Small intestine (tissue), 7 donors: Measurements from ENCODE around the gene RASL10A. TPM values are rescaled to one million over a fixed set of nuclear protein-coding genes. Genes with fewer than 3 reads are reported as not detected.

Experiments
- DNase-seq, 2 donors: peaks; one replicate each; pipeline versions ENCODE4 v3.0.0 to v3.0.0-alpha.2; 2013
- FAIRE-seq: peaks from 2 replicates; lab custom pipeline; 2012; peaks lifted over from hg19 to GRCh38; lab: Jason Lieb, UNC
- H3K27ac ChIP-seq, 3 donors: one replicate each; pipeline ENCODE4 v1.5.1; 2013; ENCODE audit warnings: low read length in 2 of 3, mild to moderate bottlenecking in 2 of 3, control low read depth in 1 of 3, inconsistent platforms in 1 of 3, low read depth in 1 of 3, moderate library complexity in 1 of 3
- H3K27me3 ChIP-seq, 3 donors: one replicate each; pipeline ENCODE4 v1.6.1; 2013; ENCODE audit warnings: low read length in 3 of 3, inconsistent platforms in 1 of 3; ENCODE audit not compliant: control insufficient read depth in 3 of 3, insufficient read depth in 3 of 3
- H3K36me3 ChIP-seq, 3 donors: one replicate each; pipeline ENCODE4 v1.6.1; 2013; ENCODE audit warnings: low read length in 3 of 3, inconsistent platforms in 1 of 3, low read depth in 1 of 3, mild to moderate bottlenecking in 1 of 3, moderate library complexity in 1 of 3; ENCODE audit not compliant: control insufficient read depth in 3 of 3, insufficient read depth in 2 of 3
- H3K4me1 ChIP-seq, 3 donors: one replicate each; pipeline ENCODE4 v1.6.1; 2013; ENCODE audit warnings: low read length in 2 of 3, inconsistent platforms in 1 of 3, low read depth in 1 of 3, mild to moderate bottlenecking in 1 of 3, moderate library complexity in 1 of 3; ENCODE audit not compliant: control insufficient read depth in 3 of 3, insufficient read depth in 2 of 3
- H3K4me3 ChIP-seq, 3 donors: one replicate each; pipeline ENCODE4 v1.5.1; 2013; ENCODE audit warnings: low read length in 3 of 3, control low read depth in 1 of 3, inconsistent platforms in 1 of 3, low read depth in 1 of 3, mild to moderate bottlenecking in 1 of 3, moderate library complexity in 1 of 3
- H3K9me3 ChIP-seq, 2 donors: one replicate each; pipeline ENCODE4 v1.6.1; 2013; ENCODE audit warnings: low read depth in 1 of 2, low read length in 1 of 2; ENCODE audit not compliant: control insufficient read depth in 2 of 2, insufficient read depth in 1 of 2
- whole genome bisulfite sequencing, 3 donors: extraction: QIAGEN DNeasy Blood & Tissue Kit; methylation state at CpG; one replicate each; pipeline ENCODE4 v1.1.7; 2013; 5-methylcytosine and 5-hydroxymethylcytosine counted together
- polyA plus RNA-seq, 4 donors: library from polyadenylated mRNA; stranded (reverse) in 3 of 4; unstranded in 1 of 4; fragments of 200-250 nt in 3 of 4; fragments of 120-200 nt in 1 of 4; gene quantifications; one replicate each; pipeline versions ENCODE4 v1.2.1 to v1.2.3, GENCODE V29; 2013
- donor health status: healthy with polysubstance abuse.
- donor health status: control.
- donor health status: control.
- donor health status: Bipolar disorder and iron deficiency.
- donor health status: healthy.

The RASL10A gene
- polyA plus RNA-seq, 4 donors = 0.74 to 4.1 (median 3.8) TPM

GRCh38 chr22:29288837-29289236 is 26.7 kb downstream of the RASL10A start:
- no peak overlapping the region for H3K4me3 ChIP-seq
- no peak for FAIRE-seq
- no peaks in the 10 kb centered on the region for H3K4me1 ChIP-seq
- no peaks in the 10 kb centered on the region for H3K9me3 ChIP-seq
- no peak for DNase-seq
- H3K27me3 ChIP-seq = no peaks in the 10 kb centered on the region
- H3K27ac ChIP-seq = no peak overlapping the region
- peaks cover 32 to 64% (median 46%) of the 10 kb centered on the region in 3 donors for H3K36me3 ChIP-seq
- WGBS, 3 donors = 31 to 45% (median 37%) methylated on average over 2 of the region's 2 CpGs

DNA sequence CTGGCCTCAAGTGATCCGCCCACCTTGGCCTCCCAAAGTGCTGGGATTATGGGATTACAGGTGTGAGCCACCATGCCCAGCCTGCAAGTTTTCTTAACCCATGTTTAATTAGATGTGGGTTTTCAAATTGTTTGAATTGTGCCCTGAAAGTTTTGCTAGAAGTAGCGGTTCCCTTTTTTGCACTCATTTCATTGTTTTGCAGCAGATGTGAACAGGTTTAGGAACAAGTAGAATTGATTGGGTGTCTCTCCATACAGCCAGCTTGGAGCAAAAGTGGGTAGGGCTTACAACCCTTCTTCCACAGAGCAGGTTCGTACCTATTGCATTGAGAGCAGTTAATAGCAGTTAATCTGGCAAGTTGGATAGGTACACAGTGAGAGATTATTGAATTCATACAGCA is 31.3 kb downstream of the RASL10A start:
- no peak overlapping the region for H3K4me3 ChIP-seq
- no peaks in the 10 kb centered on the region for H3K27me3 ChIP-seq
- 93 to 95% (median 93%) methylated on average over 3 of the region's 3 CpGs for WGBS, 3 donors
- H3K27ac ChIP-seq = no peak overlapping the region
- no peak for FAIRE-seq
- H3K9me3 ChIP-seq = no peaks in the 10 kb centered on the region
- DNase-seq = no peak
- no peaks in the 10 kb centered on the region for H3K4me1 ChIP-seq
- peaks cover 25 to 69% (median 37%) of the 10 kb centered on the region in 3 donors for H3K36me3 ChIP-seq

- DNase-seq = no peak
- H3K36me3 ChIP-seq = peaks cover 13 to 43% (median 19%) of the 10 kb centered on the region in 3 donors
- H3K27me3 ChIP-seq = no peaks in the 10 kb centered on the region
- no peak overlapping the region for H3K27ac ChIP-seq
- FAIRE-seq = no peak
- no peak overlapping the region for H3K4me3 ChIP-seq
- peaks cover 2 to 24% (median 2%) of the 10 kb centered on the region in 3 donors for H3K4me1 ChIP-seq
- no peaks in the 10 kb centered on the region for H3K9me3 ChIP-seq
- 88 to 93% (median 89%) methylated on average over 1 of the region's 1 CpG for WGBS, 3 donors
Measured at GRCh38 chr22:29277927-29278326, 37.6 kb downstream of the RASL10A start.

- peak; percentile 81 to 90 for DNase-seq
- Histone ChIP-seq H3K27me3 (no peaks in the 10 kb centered on the region), H3K9me3 (no peaks in the 10 kb centered on the region), H3K36me3 (peaks cover 13 to 33% (median 17%) of the 10 kb centered on the region in 3 donors), H3K27ac (no peak overlapping the region), H3K4me1 (peaks cover 2 to 41% (median 8%) of the 10 kb centered on the region in 3 donors), H3K4me3 (no peak overlapping the region)
- peak; percentile 75 for FAIRE-seq
- WGBS, 3 donors = 13 to 53% (median 41%) methylated on average over 3 of the region's 3 CpGs
Measured at GRCh38 chr22:29275819-29276565, 39.5 kb downstream of the RASL10A start.

GRCh38 chr22:29275167-29275566 is 40.3 kb downstream of the RASL10A start:
- DNase-seq = no peak
- Histone ChIP-seq H3K36me3 (peaks cover 13 to 29% (median 14%) of the 10 kb centered on the region in 3 donors), H3K9me3 (no peaks in the 10 kb centered on the region), H3K27ac (no peak overlapping the region), H3K4me1 (peaks cover 2 to 47% (median 10%) of the 10 kb centered on the region in 3 donors), H3K27me3 (no peaks in the 10 kb centered on the region), H3K4me3 (no peak overlapping the region)
- FAIRE-seq = no peak
- 18 to 51% (median 25%) methylated on average over 3 of the region's 3 CpGs for WGBS, 3 donors

GRCh38 chr22:29272624-29273023 is 42.9 kb downstream of the RASL10A start:
- Histone ChIP-seq H3K36me3 (peaks cover 6 to 14% (median 6%) of the 10 kb centered on the region in 3 donors), H3K9me3 (no peaks in the 10 kb centered on the region), H3K4me1 (peaks cover 2 to 43% (median 10%) of the 10 kb centered on the region in 3 donors), H3K27me3 (no peaks in the 10 kb centered on the region), H3K27ac (no peak overlapping the region), H3K4me3 (no peak overlapping the region)
- WGBS, 3 donors = 73 to 92% (median 79%) methylated on average over 2 of the region's 2 CpGs
- FAIRE-seq (no peak), DNase-seq (no peak)

GRCh38 chr22:29270475-29271271 is 44.8 kb downstream of the RASL10A start:
- peak overlapping the region in 2 of 3 donors; percentile 70 to 98 for H3K4me3 ChIP-seq
- FAIRE-seq = no peak
- peaks cover 4 to 17% (median 5%) of the 10 kb centered on the region in 3 donors for H3K36me3 ChIP-seq
- WGBS, 3 donors = 6 to 13% (median 11%) methylated on average over 9 of the region's 9 CpGs
- peak overlapping the region in 1 of 3 donors; percentile 92 for H3K27ac ChIP-seq
- peaks cover 2 to 40% (median 11%) of the 10 kb centered on the region in 3 donors for H3K4me1 ChIP-seq
- no peaks in the 10 kb centered on the region for H3K9me3 ChIP-seq
- no peaks in the 10 kb centered on the region for H3K27me3 ChIP-seq
- peak; percentile 73 to 77 for DNase-seq

- FAIRE-seq = no peak
- WGBS, 3 donors = 3 to 8% (median 4%) methylated on average over 13 of the region's 13 CpGs
- peak; percentile 20 to 49 for DNase-seq
- Histone ChIP-seq H3K9me3 (no peaks in the 10 kb centered on the region), H3K4me3 (peak overlapping the region; percentile 70 to 98 (median 90)), H3K4me1 (peaks cover 2 to 34% (median 11%) of the 10 kb centered on the region in 3 donors), H3K27me3 (no peaks in the 10 kb centered on the region), H3K27ac (peak overlapping the region in 2 of 3 donors; percentile 5 to 92), H3K36me3 (peaks cover 5 to 25% (median 7%) of the 10 kb centered on the region in 3 donors)
Measured at GRCh38 chr22:29269731-29270474, 45.6 kb downstream of the RASL10A start.
